K562 (cell line): ENCODE measurements around the gene ZNF319. TPM values are rescaled to one million over a fixed set of nuclear protein-coding genes. Genes with fewer than 3 reads are reported as not detected.

Source experiments
- ATAC-seq: fragments of 200-7000 bp; cut with Tn5 transposase; 3 replicates; pipeline ENCODE4 v1.9.1; 2020; ENCODE audit warnings: moderate library complexity
- BruUV-seq: library from RNA; stranded (reverse); fragments of 400-500 nt; replicated peaks from 2 replicates; lab custom pipeline; 2021; lab: Mats Ljungman, UMichigan
- CTCF ChIA-PET: fragments of 300-600 bp; formaldehyde crosslinking; extraction: SDS; loops from one replicate; lab custom pipeline; 2021; ENCODE audit warnings: low intra/inter-chr PET ratio; lab: Yijun Ruan, JAX
- POLR2A ChIA-PET: fragments of 300-600, 350-650 bp; sonication (Branson Sonifier 250); formaldehyde crosslinking; extraction: SDS; loops from one replicate; lab custom pipeline; 2021; ENCODE audit warnings: antibody characterized with exemption, inconsistent platforms; lab: Yijun Ruan, JAX
- DNase-seq, 4 experiments: peaks; one replicate each; pipeline versions ENCODE4 v3.0.0 to v3.0.0-alpha.2; 2011 to 2018; ENCODE audit warnings: low spot score in 3 of 4, mixed read lengths in 3 of 4; ENCODE audit errors: extremely low read depth in 1 of 4
- FAIRE-seq: peaks from 2 replicates; lab custom pipeline; 2011; peaks lifted over from hg19 to GRCh38; lab: Jason Lieb, UNC
- H2AFZ ChIP-seq: 2 replicates; pipeline ENCODE4 v1.6.0; 2011; ENCODE audit warnings: low read depth, low read length, control low read depth, inconsistent platforms
- H3K27ac ChIP-seq: fragments of 200-600 bp; 3 replicates; pipeline ENCODE4 v1.8.0; 2011; ENCODE audit warnings: low read depth, mild to moderate bottlenecking, control low read depth, inconsistent platforms, low read length, moderate library complexity, mixed read lengths; ENCODE audit errors: extremely low read depth
- H3K27me3 ChIP-seq, 2 experiments: fragments of 300-600 bp in 1 of 2; 2 replicates in 1 of 2; 3 replicates in 1 of 2; pipeline versions ENCODE4 v1.6.0 to v1.8.0; 2011; ENCODE audit warnings: inconsistent platforms in 2 of 2, low read length in 2 of 2, mild to moderate bottlenecking in 1 of 2, mixed read lengths in 1 of 2, moderate library complexity in 1 of 2; ENCODE audit not compliant: control insufficient read depth in 2 of 2, insufficient read depth in 2 of 2
- H3K36me3 ChIP-seq: fragments of 300-600 bp; 3 replicates; pipeline ENCODE4 v1.8.0; 2011; ENCODE audit warnings: mild to moderate bottlenecking, low read length, inconsistent platforms; ENCODE audit not compliant: control insufficient read depth, insufficient read depth
- H3K4me1 ChIP-seq, 2 experiments: fragments of 200-600 bp in 1 of 2; replicated peaks in 1 of 2; 2 replicates in 1 of 2; 3 replicates in 1 of 2; pipeline versions ENCODE4 v1.5.1 to v1.8.0; 2011; ENCODE audit warnings: inconsistent platforms in 2 of 2, low read length in 2 of 2, mild to moderate bottlenecking in 1 of 2, mixed read lengths in 1 of 2, moderate library complexity in 1 of 2; ENCODE audit not compliant: control insufficient read depth in 2 of 2, insufficient read depth in 2 of 2
- H3K4me2 ChIP-seq: 2 replicates; pipeline ENCODE4 v1.6.1; 2011; ENCODE audit warnings: low read length, control low read depth, inconsistent platforms, mixed read lengths; ENCODE audit not compliant: insufficient read depth
- H3K4me3 ChIP-seq: fragments of 200-600 bp; sonication (generic), shearing (Covaris generic); 2 replicates; pipeline ENCODE4 v1.5.1; 2016; ENCODE audit warnings: control low read depth, inconsistent platforms
- H3K79me2 ChIP-seq: fragments of 200-600 bp; 3 replicates; pipeline ENCODE4 v1.8.0; 2011; ENCODE audit warnings: low read length, inconsistent platforms; ENCODE audit not compliant: control insufficient read depth, insufficient read depth
- H3K9ac ChIP-seq, 2 experiments: 2 replicates each; pipeline versions ENCODE4 v1.6.0 to v1.6.1; 2011; ENCODE audit warnings: low read depth in 2 of 2, low read length in 2 of 2, control low read depth in 1 of 2, inconsistent platforms in 1 of 2, mild to moderate bottlenecking in 1 of 2, mixed read lengths in 1 of 2; ENCODE audit not compliant: insufficient read depth in 1 of 2
- H3K9me1 ChIP-seq: one replicate; pipeline ENCODE4 v1.6.0; 2011; ENCODE audit warnings: inconsistent platforms, mild to moderate bottlenecking, low read length, moderate library complexity; ENCODE audit not compliant: control insufficient read depth, insufficient read depth
- H3K9me3 ChIP-seq: replicated peaks from 2 replicates; pipeline ENCODE4 v1.5.1; 2011; ENCODE audit warnings: low read depth, low read length, inconsistent platforms; ENCODE audit not compliant: control insufficient read depth, insufficient read depth
- H4K20me1 ChIP-seq: replicated peaks from 2 replicates; pipeline ENCODE4 v1.6.1; 2011; ENCODE audit warnings: low read length, inconsistent platforms, mixed read lengths; ENCODE audit not compliant: control insufficient read depth, insufficient read depth
- BRF1 ChIP-seq: IDR thresholded peaks from 3 replicates; pipeline ENCODE4 v1.6.1; 2011; ENCODE audit warnings: borderline replicate concordance, mild to moderate bottlenecking; ENCODE audit not compliant: insufficient read length; ENCODE audit errors: extremely low read depth
- DDX20 ChIP-seq: fragments of 450-650 bp; IDR thresholded peaks from 2 replicates; pipeline ENCODE4 v1.6.1; 2016; ENCODE audit warnings: missing genetic modification characterization, low read depth, mild to moderate bottlenecking, missing compliant biosample characterization, moderate library complexity
- ETV5 ChIP-seq: sonication (generic); formaldehyde crosslinking; IDR thresholded peaks from 2 replicates; pipeline ENCODE4 v1.4.0; 2020; ENCODE audit warnings: low read depth, mild to moderate bottlenecking, missing genetic modification reagents
- FOXK2 ChIP-seq, 2 experiments: fragments of 450-650 bp; IDR thresholded peaks in 1 of 2; conservative IDR thresholded peaks in 1 of 2; 2 replicates each; pipeline ENCODE4 v1.6.1; 2016; ENCODE audit warnings: low read depth in 2 of 2, mild to moderate bottlenecking in 1 of 2
- PHB ChIP-seq: fragments of 250-450 bp; sonication (Bioruptor Pico); IDR thresholded peaks from 2 replicates; pipeline ENCODE4 v1.5.0; 2021
- RAD21 ChIP-seq, 2 experiments: fragments of 250-450 bp in 1 of 2; fragments of 450-650 bp in 1 of 2; sonication (Bioruptor Pico) in 1 of 2; formaldehyde crosslinking in 1 of 2; IDR thresholded peaks in 1 of 2; conservative IDR thresholded peaks in 1 of 2; 2 replicates each; pipeline versions ENCODE4 v1.4.0 to v1.8.0; 2020 to 2022; ENCODE audit warnings: mild to moderate bottlenecking in 2 of 2, moderate library complexity in 1 of 2
- RFX1 ChIP-seq: fragments of 450-650 bp; IDR thresholded peaks from 2 replicates; pipeline ENCODE4 v1.6.1; 2016; ENCODE audit warnings: mild to moderate bottlenecking, moderate library complexity
- SAP30 ChIP-seq: fragments of 200-600 bp; sonication (generic); IDR thresholded peaks from 2 replicates; pipeline ENCODE4 v1.6.1; 2012; ENCODE audit warnings: borderline replicate concordance, low read depth, mild to moderate bottlenecking, moderate library complexity, low read length, control low read depth, inconsistent platforms; ENCODE audit not compliant: insufficient read depth, poor library complexity, severe bottlenecking
- SMARCA5 ChIP-seq: fragments of 450-650 bp; IDR thresholded peaks from 2 replicates; pipeline ENCODE4 v1.6.1; 2016
- SNRNP70 ChIP-seq: fragments of 200-400 bp; formaldehyde crosslinking; optimal IDR thresholded peaks from 2 replicates; pipeline ENCODE3; 2017; ENCODE audit warnings: low read depth, low read length
- YBX1 ChIP-seq: fragments of 450-650 bp; IDR thresholded peaks from 2 replicates; pipeline ENCODE4 v1.7.1; 2016; ENCODE audit warnings: mild to moderate bottlenecking
- ZBTB26 ChIP-seq: fragments of 450-650 bp; formaldehyde crosslinking; IDR thresholded peaks from 2 replicates; pipeline ENCODE4 v1.4.0; 2022; ENCODE audit warnings: missing genetic modification characterization
- ZC3H11A ChIP-seq: IDR thresholded peaks from 2 replicates; pipeline ENCODE4 v1.6.1; 2012; ENCODE audit warnings: low read depth, low read length, improper control_type of control experiment
- ZNF696 ChIP-seq: fragments of 250-450 bp; sonication (Bioruptor Pico); conservative IDR thresholded peaks from 2 replicates; pipeline ENCODE4 v1.4.0; 2020; ENCODE audit warnings: mild to moderate bottlenecking, moderate library complexity
- ZNF76 ChIP-seq: fragments of 250-450 bp; sonication (Bioruptor Pico); IDR thresholded peaks from 2 replicates; pipeline ENCODE4 v1.4.0; 2020; ENCODE audit warnings: mild to moderate bottlenecking, moderate library complexity, borderline replicate concordance
- WGBS: fragments of 100-300 bp; shearing (Covaris generic); methylation state at CpG from one replicate; pipeline ENCODE4 v1.1.6; 2016; ENCODE audit warnings: low coverage, mixed read lengths; ENCODE audit not compliant: insufficient coverage; ENCODE audit errors: missing lambda C conversion rate; 5-methylcytosine and 5-hydroxymethylcytosine counted together
- in situ Hi-C: fragments of 300-500 bp; cut with MboI; formaldehyde crosslinking; loops from 4 replicates; pipeline ENCODE4 v1.15.0; 2018; ENCODE audit warnings: inconsistent platforms, mixed read lengths
- intact Hi-C: fragments of 100-400 bp; cut with micrococcal nuclease; formaldehyde crosslinking; loops from 2 replicates; pipeline ENCODE4 v1.14.2; 2022
- polyA plus RNA-seq, 8 experiments: library from polyadenylated mRNA; depleted of rRNA in 4 of 8; stranded (reverse) in 5 of 8; unstranded in 3 of 8; fragments of >200 nt; fragmentation: Nextera tagmentation in 2 of 8; fragmentation: Illumina TruSeq in 1 of 8; extraction: Ambion mirVana in 2 of 8; extraction: Trizol in 1 of 8; gene quantifications; 2 replicates each; pipeline versions ENCODE4 v1.2.1 to v1.2.3, GENCODE V29; 2011 to 2014; ENCODE audit warnings: inconsistent platforms in 1 of 8, missing spikeins in 1 of 8
- total RNA-seq, 7 experiments: library from RNA; depleted of rRNA in 6 of 7; stranded (reverse); fragments of >200 nt in 6 of 7; fragmentation: Illumina TruSeq in 2 of 7; extraction: Trizol in 2 of 7; gene quantifications; 2 replicates each; pipeline versions ENCODE4 v1.2.1 to v1.2.3, GENCODE V29; 2011 to 2021; ENCODE audit warnings: low replicate concordance in 1 of 7
- TF ChIP-seq, protein P1 (sequence below): sonication (generic); formaldehyde crosslinking; IDR thresholded peaks from 2 replicates; pipeline ENCODE4 v1.8.0; 2022; ENCODE audit warnings: mild to moderate bottlenecking, missing genetic modification reagents, borderline replicate concordance

ZNF319 gene
- total and polyA plus RNA-seq, 9 of the 15 experiments (the other 6 are each of a cell fraction or from before 2014, with no cell fraction given): 0.20 to 5.7 (median 1.4) TPM

DNA sequence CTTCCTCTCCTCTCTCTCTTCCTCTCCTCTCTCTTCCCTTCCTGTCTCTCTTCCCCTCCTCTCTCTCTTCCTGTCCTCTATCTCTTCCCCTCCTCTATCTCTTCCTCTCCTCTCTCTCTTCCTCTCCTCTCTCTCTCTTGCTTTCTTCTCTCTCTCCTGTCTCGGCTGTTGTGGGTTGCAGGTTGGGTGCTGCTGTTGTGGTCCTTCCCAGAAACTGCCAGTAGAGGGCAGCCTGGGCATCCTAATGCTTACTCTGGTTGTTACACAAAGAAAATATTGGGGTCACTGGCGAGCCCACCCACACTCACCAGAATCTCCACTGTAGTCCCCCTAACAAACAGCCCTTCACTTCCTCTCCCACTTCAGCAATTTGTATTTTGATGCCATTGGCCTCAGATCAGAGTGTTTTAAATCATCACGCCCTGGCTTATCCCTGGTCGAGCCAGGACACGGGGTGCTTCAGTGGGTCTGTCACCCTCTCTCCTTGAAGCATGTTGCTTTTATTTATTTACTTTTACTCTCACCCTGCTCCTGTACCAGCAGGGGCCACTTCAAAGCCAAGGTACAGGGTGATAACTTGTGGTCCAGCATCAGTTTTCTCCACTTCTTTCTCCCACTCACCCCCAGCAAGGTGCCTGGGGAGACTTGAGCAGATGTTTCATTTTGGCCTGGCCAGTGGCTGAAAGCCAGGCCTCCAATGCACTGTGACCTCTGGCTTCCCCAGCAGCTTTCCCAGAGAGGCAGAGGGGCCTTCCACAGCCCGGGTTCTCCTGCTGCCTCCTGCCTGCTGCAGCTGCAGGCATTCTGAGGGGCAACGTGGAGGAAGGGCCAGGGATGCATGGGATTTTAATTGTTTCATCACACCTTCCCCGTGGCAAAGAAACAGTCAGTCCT is 20.4 kb upstream of the ZNF319 start (continued):
- TF ChIP-seq FOXK2 (conservative IDR thresholded peaks at IDR 0.05 in 1 of 2, IDR thresholded peaks at IDR 0.05 in 1 of 2; ENCODE audit: low read depth in 2 of 2) (peak; percentile 86), YBX1 (no peak), ZNF76 (CRISPR knock-in tag) (no peak), ETV5 (no peak), RAD21 (CRISPR knock-in tag; conservative IDR thresholded peaks at IDR 0.05 in 1 of 2, IDR thresholded peaks at IDR 0.05 in 1 of 2) (peak; percentile 82 to 90)
- TF ChIP-seq, all 486 proteins: peak for 51

- ChIA-PET CTCF (interaction anchor here (0.5 to 2.2 kb wide), 4 partner anchors 101 to 641 kb away, joined by 3 to 20 read pairs (median 3); no protein-coding TSS in a partner anchor), POLR2A (interaction anchor here (0.6 kb wide), 1 partner anchor 42 kb away, joined by 4 read pairs; no protein-coding TSS in a partner anchor)
- FAIRE-seq (no peak), DNase-seq (no peak), ATAC-seq (no peak)
- Histone ChIP-seq H3K9ac (no peak overlapping the region), H3K27ac (no peak overlapping the region), H3K4me3 (no peak overlapping the region), H2AFZ (no peak overlapping the region), H3K36me3 (peaks cover 16% of the 10 kb centered on the region; the same call in 1 of the 3 replicates), H4K20me1 (no peaks in the 10 kb centered on the region), H3K4me2 (no peak overlapping the region), H3K4me1 (peaks cover 9 to 14% of the 10 kb centered on the region in 2 experiments; a peak in 4 of 5 replicates), H3K9me3 (no peaks in the 10 kb centered on the region), H3K27me3 (no peaks in the 10 kb centered on the region), H3K9me1 (peaks cover 2% of the 10 kb centered on the region), H3K79me2 (no peaks in the 10 kb centered on the region)
- intact Hi-C loops: loop anchor here (1.0 to 10.0 kb wide), 6 partner anchors 102 to 735 kb away; partner anchors contain the start of gene CSNK2A2
- in situ Hi-C loops: loop anchor here (10.0 kb wide), 2 partner anchors 105 to 275 kb away; partner anchors contain the start of genes CFAP20 and PRSS54
- BruUV-seq: no TSS peak
- WGBS: 64% methylated on average over 8 of the region's 8 CpGs
- TF ChIP-seq, protein P1, sequence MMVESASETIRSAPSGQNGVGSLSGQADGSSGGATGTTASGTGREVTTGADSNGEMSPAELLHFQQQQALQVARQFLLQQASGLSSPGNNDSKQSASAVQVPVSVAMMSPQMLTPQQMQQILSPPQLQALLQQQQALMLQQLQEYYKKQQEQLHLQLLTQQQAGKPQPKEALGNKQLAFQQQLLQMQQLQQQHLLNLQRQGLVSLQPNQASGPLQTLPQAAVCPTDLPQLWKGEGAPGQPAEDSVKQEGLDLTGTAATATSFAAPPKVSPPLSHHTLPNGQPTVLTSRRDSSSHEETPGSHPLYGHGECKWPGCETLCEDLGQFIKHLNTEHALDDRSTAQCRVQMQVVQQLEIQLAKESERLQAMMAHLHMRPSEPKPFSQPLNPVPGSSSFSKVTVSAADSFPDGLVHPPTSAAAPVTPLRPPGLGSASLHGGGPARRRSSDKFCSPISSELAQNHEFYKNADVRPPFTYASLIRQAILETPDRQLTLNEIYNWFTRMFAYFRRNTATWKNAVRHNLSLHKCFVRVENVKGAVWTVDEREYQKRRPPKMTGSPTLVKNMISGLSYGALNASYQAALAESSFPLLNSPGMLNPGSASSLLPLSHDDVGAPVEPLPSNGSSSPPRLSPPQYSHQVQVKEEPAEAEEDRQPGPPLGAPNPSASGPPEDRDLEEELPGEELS (CRISPR knock-in tag): no peak
- TF ChIP-seq SAP30 (no peak), RFX1 (no peak), PHB (no peak), ZNF696 (CRISPR knock-in tag) (no peak), SNRNP70 (no peak), DDX20 (no peak), SMARCA5 (no peak), BRF1 (no peak), ZBTB26 (no peak), ZC3H11A (no peak)
Measured at GRCh38 chr16:58019866-58020538, 19.5 kb upstream of the ZNF319 start.
